Epithelial cell of umbilical artery (primary cell): ENCODE measurements around the gene FOXL2. TPM values are rescaled to one million over a fixed set of nuclear protein-coding genes. Genes with fewer than 3 reads are reported as not detected.

Experiments
- total RNA-seq: library from RNA; depleted of rRNA; stranded (reverse); fragments of >200 nt; gene quantifications from 2 replicates; pipeline ENCODE4 v1.2.3, GENCODE V29; 2014

Gene FOXL2
- under 0.01 and 0.30 TPM in 2 replicates for total RNA-seq

GRCh38 chr3:138946663-138947494, at the start of gene FOXL2, which contains the start of gene FOXL2NB:
Gene FOXL2, minus strand, starts transcription at chr3:138947137. Its CDS starts 415 bp downstream, at chr3:138946722.
Gene FOXL2NB, plus strand, starts transcription at chr3:138947217. Its CDS starts 148 bp downstream, at chr3:138947365.

Other genes with a start within 250 kb of the FOXL2 start
- 14.1 and 16.9 TPM in 2 replicates for gene PIK3CB, start 112.2 kb downstream of the FOXL2 start, total RNA-seq
- gene FOXL2NB, start 80 bp upstream of the FOXL2 start, total RNA-seq = 0.30 TPM in 1 of 2 replicates, not detected in the other
- not detected in 2 replicates for gene PRR23A, start 59.1 kb upstream of the FOXL2 start, total RNA-seq
- gene PRR23B, start 73.8 kb upstream of the FOXL2 start, total RNA-seq = not detected in 2 replicates
- not detected in 2 replicates for gene PRR23C, start 97.8 kb upstream of the FOXL2 start, total RNA-seq